GM23248 (cell line): ENCODE results near the gene CYSLTR1. TPM values are rescaled to one million over a fixed set of nuclear protein-coding genes. Genes with fewer than 3 reads are reported as not detected.
A peak's percentile ranks its signal among the peaks of the same experiment; 100 is the strongest.

Source experiments
- DNase-seq: peaks from one replicate; pipeline ENCODE4 v3.0.0-alpha.2; 2015
- H2AFZ ChIP-seq: fragments of 200-600 bp; sonication (generic); 2 replicates; pipeline ENCODE4 v1.6.1; 2016; ENCODE audit warnings: antibody characterized with exemption
- H3F3A ChIP-seq: fragments of 200-600 bp; sonication (generic); 2 replicates; pipeline ENCODE4 v1.6.1; 2016; ENCODE audit warnings: mild to moderate bottlenecking, antibody characterized with exemption, mixed run types; ENCODE audit not compliant: insufficient read depth
- H3K27ac ChIP-seq: fragments of 200-600 bp; sonication (generic); 2 replicates; pipeline ENCODE4 v1.5.1; 2016; ENCODE audit warnings: mild to moderate bottlenecking
- H3K27me3 ChIP-seq: fragments of 200-600 bp; sonication (generic); replicated peaks from 2 replicates; pipeline ENCODE4 v1.6.1; 2016; ENCODE audit warnings: mild to moderate bottlenecking; ENCODE audit not compliant: insufficient read depth
- H3K36me3 ChIP-seq: fragments of 200-600 bp; sonication (generic); 2 replicates; pipeline ENCODE4 v1.6.1; 2016; ENCODE audit warnings: low read depth, mild to moderate bottlenecking
- H3K4me1 ChIP-seq: fragments of 200-600 bp; sonication (generic); 2 replicates; pipeline ENCODE4 v1.6.1; 2016; ENCODE audit warnings: mild to moderate bottlenecking; ENCODE audit not compliant: insufficient read depth
- H3K4me2 ChIP-seq: fragments of 200-600 bp; sonication (generic); one replicate; pipeline ENCODE4 v1.6.1; 2016; ENCODE audit warnings: mild to moderate bottlenecking; ENCODE audit not compliant: unreplicated experiment
- H3K4me3 ChIP-seq: fragments of 200-600 bp; sonication (generic); 2 replicates; pipeline ENCODE4 v1.5.1; 2016; ENCODE audit warnings: mild to moderate bottlenecking
- H3K79me2 ChIP-seq: fragments of 200-600 bp; sonication (generic); 2 replicates; pipeline ENCODE4 v1.6.1; 2016; ENCODE audit warnings: mild to moderate bottlenecking; ENCODE audit not compliant: insufficient read depth
- H3K9ac ChIP-seq: fragments of 200-600 bp; sonication (generic); 2 replicates; pipeline ENCODE4 v1.6.1; 2016; ENCODE audit warnings: mild to moderate bottlenecking
- H3K9me2 ChIP-seq: fragments of 200-600 bp; sonication (generic); 2 replicates; pipeline ENCODE4 v1.6.1; 2016; ENCODE audit warnings: mixed run types, mild to moderate bottlenecking, moderate library complexity; ENCODE audit not compliant: insufficient read depth
- H3K9me3 ChIP-seq: fragments of 200-600 bp; sonication (generic); one replicate; pipeline ENCODE4 v1.6.1; 2017; ENCODE audit warnings: low read depth
- H4K20me1 ChIP-seq: fragments of 200-600 bp; sonication (generic); 2 replicates; pipeline ENCODE4 v1.6.0; 2016; ENCODE audit not compliant: insufficient read depth
- EZH2 ChIP-seq: fragments of 200-600 bp; sonication (generic); IDR thresholded peaks from 2 replicates; pipeline ENCODE4 v1.6.1; 2018; ENCODE audit warnings: antibody characterized with exemption, mild to moderate bottlenecking; ENCODE audit not compliant: insufficient read depth, poor library complexity, severe bottlenecking
- EZH2phosphoT487 ChIP-seq: fragments of 200-600 bp; sonication (generic); IDR thresholded peaks from 2 replicates; pipeline ENCODE4 v1.6.1; 2018; ENCODE audit warnings: antibody characterized with exemption, moderate library complexity, mild to moderate bottlenecking, low read depth; ENCODE audit not compliant: insufficient read depth
- WGBS, 2 experiments: methylation state at CpG; one replicate each; pipeline ENCODE4 v1.1.6; 2015 to 2017; ENCODE audit warnings: low lambda C conversion rate in 2 of 2, low coverage in 1 of 2; ENCODE audit errors: missing lambda C conversion rate in 2 of 2; 5-methylcytosine and 5-hydroxymethylcytosine counted together
- in situ Hi-C: fragments of 300-500 bp; cut with MboI; formaldehyde crosslinking; loops from 2 replicates; pipeline ENCODE4 v1.15.0; 2020
- polyA plus RNA-seq: library from polyadenylated mRNA; unstranded; fragments of >200 nt; fragmentation: Nextera tagmentation; extraction: Ambion mirVana; gene quantifications from 2 replicates; pipeline ENCODE4 v1.2.1, GENCODE V29; 2016
- total RNA-seq: library from RNA; depleted of rRNA; stranded (reverse); fragments of >200 nt; shearing (Covaris generic); gene quantifications from 2 replicates; pipeline ENCODE4 v1.2.3, GENCODE V29; 2014; rRNA removed

Gene CYSLTR1
- total RNA-seq (not detected in 2 replicates), polyA plus RNA-seq (0.08 TPM in 1 of 2 replicates, not detected in the other)

- Histone ChIP-seq H3K79me2 (no peaks in the 10 kb centered on the region), H3K9me3 (no peaks in the 10 kb centered on the region), H3F3A (no peaks in the 10 kb centered on the region), H3K27ac (no peak within 1 kb of the TSS), H3K4me3 (no peak within 1 kb of the TSS), H3K4me2 (no peak within 1 kb of the TSS), H3K9me2 (no peaks in the 10 kb centered on the region), H2AFZ (no peak within 1 kb of the TSS), H3K9ac (no peak within 1 kb of the TSS), H4K20me1 (no peaks in the 10 kb centered on the region), H3K4me1 (no peaks in the 10 kb centered on the region), H3K36me3 (no peaks in the 10 kb centered on the region), H3K27me3 (no peaks in the 10 kb centered on the region)
- TF ChIP-seq EZH2phosphoT487 (no peak), EZH2 (no peak)
- in situ Hi-C loops, result no loop called here
- DNase-seq, result no peak
- 0 to 2% methylated on average over 7 of the region's 7 CpGs for WGBS, 2 experiments
These were observed at the start of gene CYSLTR1 for GRCh38 chrX:78327370-78328086. Gene CYSLTR1, minus strand, starts transcription at chrX:78327611. Its CDS starts 53,865 bp downstream, at chrX:78273746.

GRCh38 chrX:78377186-78377585, 49.8 kb upstream of the CYSLTR1 start:
- H4K20me1 ChIP-seq, result no peaks in the 10 kb centered on the region
- no peak overlapping the region for H3K4me2 ChIP-seq
- no peak overlapping the region for H3K27ac ChIP-seq
- no peaks in the 10 kb centered on the region for H3K9me2 ChIP-seq
- no peaks in the 10 kb centered on the region for H3K79me2 ChIP-seq
- H3K4me3 ChIP-seq, result no peak overlapping the region
- no peaks in the 10 kb centered on the region for H3K4me1 ChIP-seq
- H3F3A ChIP-seq, result no peaks in the 10 kb centered on the region
- TF ChIP-seq EZH2 (no peak), EZH2phosphoT487 (no peak)
- H2AFZ ChIP-seq, result no peak overlapping the region
- no peak overlapping the region for H3K9ac ChIP-seq
- in situ Hi-C loops, result no loop called here
- WGBS, 2 experiments, result 22 to 28% methylated on average over 2 of the region's 2 CpGs
- no peaks in the 10 kb centered on the region for H3K27me3 ChIP-seq
- no peaks in the 10 kb centered on the region for H3K36me3 ChIP-seq
- H3K9me3 ChIP-seq, result no peaks in the 10 kb centered on the region
- no peak for DNase-seq

- H2AFZ ChIP-seq, result no peak overlapping the region
- TF ChIP-seq EZH2phosphoT487 (no peak), EZH2 (no peak)
- H3K9me3 ChIP-seq, result no peaks in the 10 kb centered on the region
- no peaks in the 10 kb centered on the region for H3K27me3 ChIP-seq
- H3K4me1 ChIP-seq, result no peaks in the 10 kb centered on the region
- DNase-seq, result peak; percentile 0
- H3F3A ChIP-seq, result no peaks in the 10 kb centered on the region
- no peak overlapping the region for H3K4me2 ChIP-seq
- in situ Hi-C loops, result no loop called here
- H3K9me2 ChIP-seq, result no peaks in the 10 kb centered on the region
- H3K9ac ChIP-seq, result no peak overlapping the region
- no peaks in the 10 kb centered on the region for H4K20me1 ChIP-seq
- no peak overlapping the region for H3K27ac ChIP-seq
- no peaks in the 10 kb centered on the region for H3K36me3 ChIP-seq
- H3K4me3 ChIP-seq, result no peak overlapping the region
- H3K79me2 ChIP-seq, result no peaks in the 10 kb centered on the region
These were observed 48.5 kb upstream of the CYSLTR1 start for GRCh38 chrX:78375894-78376293.

- no peak overlapping the region for H3K4me3 ChIP-seq
- no peak for DNase-seq
- 6 to 38% methylated on average over 1 of the region's 1 CpG for WGBS, 2 experiments
- no peak overlapping the region for H3K9ac ChIP-seq
- H3K4me2 ChIP-seq, result no peak overlapping the region
- no peak overlapping the region for H2AFZ ChIP-seq
- no peaks in the 10 kb centered on the region for H3K9me3 ChIP-seq
- H4K20me1 ChIP-seq, result no peaks in the 10 kb centered on the region
- no peaks in the 10 kb centered on the region for H3K9me2 ChIP-seq
- TF ChIP-seq EZH2 (no peak), EZH2phosphoT487 (no peak)
- H3K27ac ChIP-seq, result no peak overlapping the region
- no peaks in the 10 kb centered on the region for H3K27me3 ChIP-seq
- no peaks in the 10 kb centered on the region for H3F3A ChIP-seq
- no peaks in the 10 kb centered on the region for H3K79me2 ChIP-seq
- no peaks in the 10 kb centered on the region for H3K4me1 ChIP-seq
- in situ Hi-C loops, result no loop called here
- H3K36me3 ChIP-seq, result no peaks in the 10 kb centered on the region
These were observed 39.2 kb upstream of the CYSLTR1 start for GRCh38 chrX:78366576-78366975.
